ENCODE measurements around the gene MRGPRF.
A peak's percentile ranks its signal among the peaks of the same experiment; 100 is the strongest.
"Not testable (repeated sequence)": the region's sequence is repeated elsewhere in the genome, so short reads cannot be mapped to it uniquely, and the experiment has no call there.

The MRGPRF gene

GRCh38 chr11:69002570-69003231, 10.3 kb downstream of the MRGPRF start:
- DNase-seq (ENCODE audit: low spot score), result no peak

DNA sequence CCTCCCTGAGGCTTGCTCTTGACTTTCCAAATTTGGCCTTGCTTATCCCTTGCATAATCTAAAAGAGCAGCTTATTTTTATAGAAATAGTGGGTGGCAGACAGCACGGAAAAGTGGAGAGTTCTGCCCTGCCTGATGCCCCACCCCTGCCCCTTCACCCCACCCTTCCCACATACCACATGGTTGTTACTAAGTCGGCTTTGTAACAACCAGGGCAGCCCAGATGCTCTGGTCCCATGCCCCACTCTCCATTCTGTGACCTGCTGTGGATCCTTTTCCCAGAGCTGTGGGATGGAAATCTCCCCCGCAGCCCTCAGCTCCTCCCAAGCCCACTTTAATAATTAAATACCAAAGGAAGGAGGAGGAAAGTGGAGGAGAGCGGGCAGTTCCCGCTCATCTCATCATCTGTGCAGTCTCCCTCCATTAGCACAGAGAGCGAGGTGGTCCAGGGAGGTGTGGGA, 10.9 kb downstream of the MRGPRF start:
- DNase-seq (ENCODE audit: low spot score), result peak; percentile 47

- no peak for DNase-seq (ENCODE audit: low spot score)
These were observed 11.6 kb downstream of the MRGPRF start for GRCh38 chr11:69001243-69002081.

DNA sequence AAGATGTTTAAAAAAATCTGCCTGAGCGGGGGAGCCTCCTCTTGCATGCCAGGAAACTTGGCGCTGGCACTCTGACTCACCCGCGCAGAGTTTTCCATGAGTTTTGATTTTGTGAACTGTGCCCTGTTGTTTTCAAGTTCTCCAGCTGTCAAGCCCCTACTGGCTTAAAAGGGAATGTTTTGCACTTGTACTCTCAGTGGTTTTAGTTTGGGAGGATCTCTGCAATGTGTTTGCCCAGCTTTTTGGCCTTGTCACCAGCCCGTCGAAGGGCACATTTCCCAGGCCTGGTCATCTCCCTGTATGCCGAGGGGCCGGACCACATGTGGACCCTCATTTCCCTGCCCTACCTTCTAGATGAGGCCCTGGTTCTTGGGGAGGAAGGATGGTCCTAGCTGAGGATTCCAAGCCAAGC, 12.2 kb downstream of the MRGPRF start:
- peak; percentile 60 for DNase-seq (ENCODE audit: low spot score)

DNA sequence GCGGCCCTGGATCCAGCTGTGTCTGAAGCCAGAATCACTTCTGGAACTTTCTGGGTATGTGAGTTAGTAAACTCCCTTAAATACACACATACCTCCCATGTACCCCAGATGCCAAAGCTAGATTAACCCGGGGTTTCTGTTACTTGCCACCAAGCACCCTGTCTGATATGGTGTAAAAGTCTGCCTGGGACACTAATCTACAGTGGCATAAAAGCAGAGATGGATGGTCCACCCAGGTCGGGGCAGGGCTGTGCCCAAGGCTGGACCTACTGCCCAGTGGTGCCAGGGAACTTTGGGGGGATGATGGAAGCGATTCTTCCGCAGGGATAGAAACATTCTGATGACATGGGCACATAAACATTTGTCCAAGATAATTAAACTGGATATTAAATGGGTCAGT, 12.7 kb downstream of the MRGPRF start:
- DNase-seq (ENCODE audit: low spot score), result no peak

DNA sequence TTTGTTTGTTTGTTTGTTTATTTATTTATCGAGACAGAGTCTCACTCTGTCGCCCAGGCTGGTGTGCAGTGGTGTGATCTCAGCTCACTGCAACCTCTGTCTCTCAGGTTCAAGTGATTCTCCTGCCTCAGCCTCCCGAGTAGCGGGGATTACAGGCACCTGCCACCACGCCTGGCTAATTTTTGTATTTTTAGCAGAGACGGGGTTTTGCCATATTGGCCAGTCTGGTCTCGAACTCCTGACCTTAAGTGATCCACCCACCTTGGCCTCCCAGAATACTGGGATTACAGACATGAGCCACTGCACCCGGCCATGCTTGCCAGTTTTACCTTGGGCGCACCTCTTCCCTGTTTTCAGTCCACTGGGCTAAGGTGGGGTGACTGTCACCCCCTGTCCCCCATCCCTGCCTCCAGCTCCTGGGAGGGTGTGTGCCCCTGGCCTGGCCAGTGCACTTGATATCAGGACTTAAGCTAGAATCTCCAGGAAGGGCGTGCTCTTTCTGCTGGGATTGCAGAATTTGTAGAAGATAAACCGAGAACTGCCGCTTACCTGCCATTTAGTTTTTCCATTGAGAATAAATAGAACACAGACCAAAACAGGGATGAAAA, 13.2 kb downstream of the MRGPRF start:
- DNase-seq (ENCODE audit: low spot score), result not testable (repeated sequence)

DNA sequence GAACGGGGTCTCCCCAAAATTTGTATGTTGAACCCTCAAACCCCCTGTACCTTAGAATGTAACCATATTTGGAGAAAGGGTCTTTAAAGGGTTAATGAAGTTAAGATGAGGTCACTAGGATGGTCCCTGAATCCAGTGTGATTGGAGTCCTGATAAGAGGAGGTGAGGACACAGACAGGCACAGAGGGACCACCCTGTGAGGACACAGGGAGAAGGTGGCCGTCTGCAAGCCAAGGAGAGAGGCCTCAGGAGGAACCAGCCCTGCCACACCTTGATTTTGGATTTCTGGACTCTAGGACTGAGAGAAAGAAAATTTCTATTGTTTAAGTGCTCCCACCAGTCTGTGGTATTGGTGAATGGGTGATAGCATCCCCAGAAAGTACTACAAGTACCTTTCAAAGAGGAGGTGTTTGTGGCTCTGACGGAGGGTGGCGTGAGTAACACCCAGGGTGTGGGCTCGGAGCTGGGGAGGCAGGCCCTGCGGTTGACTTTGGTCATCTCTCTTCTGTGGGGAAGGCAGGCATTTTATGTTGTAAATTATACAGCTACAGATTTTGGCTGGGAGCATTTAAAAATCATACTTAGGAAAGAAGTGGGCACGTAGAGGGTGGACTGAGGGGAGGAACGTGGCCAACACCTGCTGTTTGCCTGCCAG, 13.8 kb downstream of the MRGPRF start:
- no peak for DNase-seq (ENCODE audit: low spot score)

DNA sequence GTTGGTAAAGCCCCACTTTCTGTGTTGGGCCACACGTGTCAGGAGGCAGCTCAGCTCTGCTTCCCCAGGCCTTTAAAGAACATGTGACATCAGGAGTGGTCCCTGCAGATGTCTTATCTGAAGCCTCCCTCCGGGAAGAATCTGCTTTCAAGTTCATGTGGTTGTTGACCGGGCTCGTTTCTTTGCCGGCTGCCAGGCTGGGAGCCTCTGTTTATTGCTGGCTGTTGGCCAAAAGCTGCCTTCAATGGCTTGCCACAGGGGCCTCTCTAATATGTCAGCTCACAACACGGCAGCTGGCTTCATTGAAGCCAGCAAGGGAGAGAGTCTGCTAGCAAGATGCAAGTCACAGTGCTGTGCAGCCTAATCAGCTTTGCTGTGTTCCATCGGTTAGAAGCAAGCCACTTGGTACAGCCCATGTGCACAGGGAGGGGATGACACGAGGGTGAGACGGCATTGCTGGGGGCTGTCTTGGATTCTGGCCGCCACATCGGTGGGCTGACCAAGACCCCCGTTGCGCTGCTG, 14.6 kb downstream of the MRGPRF start:
- no peak for DNase-seq (ENCODE audit: low spot score)

- no peak for DNase-seq (ENCODE audit: low spot score)
These were observed 15.1 kb downstream of the MRGPRF start for GRCh38 chr11:68997995-68998348.

DNA sequence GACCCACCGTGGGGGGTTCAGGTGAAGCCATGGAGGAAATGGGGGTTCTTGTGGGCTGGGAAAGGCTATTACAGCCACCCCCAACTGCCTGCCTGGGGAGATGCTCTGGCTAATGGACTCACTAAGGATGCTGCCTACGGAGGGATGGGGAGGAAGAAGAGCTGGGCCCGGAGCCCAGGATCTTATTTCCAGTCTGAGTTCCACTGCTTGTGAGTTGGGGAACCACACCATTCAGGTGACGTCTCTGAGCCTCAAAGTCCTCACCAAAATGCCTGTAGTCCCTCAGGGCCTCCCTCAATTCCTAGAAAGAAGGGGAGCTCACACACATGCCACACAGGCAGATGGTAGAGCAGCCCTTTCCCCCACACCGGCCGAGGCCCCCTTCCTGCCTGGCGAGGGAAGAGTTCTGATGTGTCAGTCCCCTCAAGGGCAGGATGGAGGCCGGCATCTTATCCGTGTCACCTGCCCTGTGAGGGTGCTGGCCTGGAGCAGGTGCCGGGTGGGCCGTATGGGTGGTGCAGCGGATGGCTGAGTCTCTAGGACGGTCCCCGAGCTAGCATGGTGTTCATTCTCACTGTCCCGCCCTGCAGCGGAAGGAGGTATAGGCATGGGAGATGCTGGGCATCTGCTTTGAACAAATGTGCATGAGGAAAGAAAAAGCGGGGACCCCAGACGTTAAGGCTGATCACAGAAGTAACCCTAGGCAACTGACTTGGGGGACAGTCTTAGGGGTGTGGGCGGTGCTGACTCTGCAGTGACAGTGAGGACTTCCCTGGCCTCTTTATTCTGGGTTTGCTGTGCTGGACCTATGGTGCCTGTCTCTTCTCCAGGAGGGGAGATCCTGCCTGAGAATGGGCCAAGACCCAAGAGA, 15.7 kb downstream of the MRGPRF start:
- no peak for DNase-seq (ENCODE audit: low spot score)

DNA sequence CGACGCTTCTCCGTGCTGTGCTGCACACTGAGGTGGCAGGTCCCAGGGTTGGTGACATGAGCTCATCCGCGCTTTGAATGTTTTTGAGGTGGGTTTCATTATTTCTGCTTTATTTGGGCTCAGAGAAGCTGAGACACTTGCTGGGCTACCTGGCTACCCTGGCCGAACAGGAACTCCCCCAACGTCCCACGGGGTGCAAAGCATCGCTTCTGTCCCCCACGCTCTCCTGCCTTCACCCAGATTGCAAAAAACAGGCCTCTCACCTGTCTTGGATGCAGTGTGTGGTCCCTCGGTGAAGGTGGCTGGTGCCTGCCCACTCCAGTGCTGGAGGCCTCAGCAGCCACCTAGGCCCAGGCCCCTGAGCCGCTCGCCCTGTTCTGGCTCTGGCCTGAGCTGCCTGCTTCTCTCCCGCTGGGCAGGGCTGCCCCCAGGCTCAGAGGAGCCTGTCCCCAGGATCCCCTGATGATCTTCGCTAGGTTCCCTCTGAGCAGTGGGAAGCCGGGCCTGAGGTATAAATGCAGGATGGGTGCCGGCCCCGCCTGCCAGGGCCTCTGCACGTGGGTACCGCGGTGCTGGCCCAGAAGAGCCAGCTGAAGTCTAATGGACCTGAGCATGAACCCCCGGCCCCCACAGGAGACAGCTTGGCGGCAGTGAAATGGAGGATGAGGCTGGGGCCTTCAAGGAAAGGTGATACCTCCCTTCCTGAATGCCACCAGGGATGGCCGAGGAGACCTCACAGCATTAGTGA, 16.5 kb downstream of the MRGPRF start:
- DNase-seq (ENCODE audit: low spot score), result no peak

GRCh38 chr11:68994894-68995285, 18.2 kb downstream of the MRGPRF start:
- no peak for DNase-seq (ENCODE audit: low spot score)

DNA sequence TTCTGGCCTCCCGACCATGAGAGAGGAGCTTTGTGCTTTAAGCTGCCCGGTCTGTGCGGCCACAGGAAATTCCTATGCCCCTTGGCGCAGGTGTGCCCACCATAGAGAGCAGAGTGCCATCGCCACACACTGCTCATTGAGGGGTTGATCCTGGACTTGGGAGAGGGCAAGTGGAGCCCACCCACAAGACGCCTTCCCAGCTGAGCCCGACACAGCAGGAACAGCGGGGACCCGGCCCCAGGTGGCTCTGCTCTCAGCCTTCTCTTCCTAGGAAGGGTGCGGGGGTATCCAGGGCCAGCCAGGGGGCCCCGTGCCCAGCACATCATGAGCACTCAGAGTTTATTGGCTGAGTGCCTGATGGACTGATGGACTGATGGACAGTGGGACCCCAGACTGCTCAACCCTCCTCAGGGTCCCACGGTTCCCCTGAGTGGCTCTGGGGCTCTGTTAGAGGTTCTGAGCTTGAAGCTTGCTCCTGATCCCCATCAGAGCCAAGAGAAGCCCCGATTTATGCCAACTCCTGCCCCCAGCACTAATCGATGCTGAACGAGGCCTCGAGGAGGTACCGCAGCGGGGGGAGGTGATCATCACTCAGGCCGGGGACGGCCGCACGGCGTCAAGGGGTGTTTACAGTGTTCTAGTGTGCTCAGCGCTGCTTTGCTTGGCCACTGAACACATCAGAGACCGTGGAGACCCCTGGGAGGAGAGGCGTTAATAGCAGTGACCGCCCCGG, 18.7 kb downstream of the MRGPRF start:
- no peak for DNase-seq (ENCODE audit: low spot score)

DNA sequence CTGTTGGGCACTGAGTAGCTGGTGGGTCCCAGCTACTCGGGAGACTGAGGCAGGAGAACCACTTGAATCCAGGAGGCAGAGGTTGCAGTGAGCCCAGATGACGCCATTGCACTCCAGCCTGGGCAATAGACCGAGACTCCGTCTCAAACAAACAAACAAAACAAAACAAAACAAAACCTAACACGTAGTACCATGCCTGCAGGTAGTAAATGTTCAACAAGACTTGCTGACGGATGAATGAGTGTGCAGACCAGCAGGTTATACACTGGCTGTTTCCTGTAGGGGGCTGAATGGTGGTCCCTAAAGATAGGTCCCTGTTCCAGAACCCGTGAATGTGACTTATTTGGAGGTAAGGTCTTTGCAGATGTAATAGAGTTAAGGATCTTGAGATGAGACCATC, 19.5 kb downstream of the MRGPRF start:
- no peak for DNase-seq (ENCODE audit: low spot score)

DNA sequence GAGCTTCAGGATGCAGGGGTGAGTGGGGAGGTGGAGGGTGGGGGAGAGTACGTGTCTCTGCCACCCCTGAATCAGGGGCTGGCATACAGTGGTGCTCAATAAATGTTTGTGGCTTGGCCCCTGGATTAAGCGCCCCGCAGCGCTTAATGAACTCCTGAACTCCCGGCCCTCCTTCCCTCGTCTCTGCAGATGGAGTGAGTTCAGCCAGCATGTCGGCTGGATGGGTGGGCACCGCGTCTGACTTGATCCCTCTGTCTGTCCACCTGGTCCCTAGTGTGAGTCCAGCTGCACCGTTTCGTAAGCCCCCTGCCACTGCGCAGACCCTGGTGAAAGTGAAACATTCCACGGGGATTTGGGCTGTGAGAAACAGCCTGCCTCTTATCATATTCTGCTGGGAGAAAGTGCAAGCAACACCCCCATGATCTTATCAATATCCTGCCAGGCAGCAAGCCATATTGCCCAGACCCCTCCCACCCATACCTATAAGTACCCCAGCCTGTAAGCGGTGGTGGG, 20.2 kb downstream of the MRGPRF start:
- no peak for DNase-seq (ENCODE audit: low spot score)

- no peak for DNase-seq (ENCODE audit: low spot score)
These were observed 21.9 kb downstream of the MRGPRF start for GRCh38 chr11:68990995-68991780.

GRCh38 chr11:68989936-68990606, 23.0 kb downstream of the MRGPRF start:
- DNase-seq (ENCODE audit: low spot score), result no peak

- DNase-seq (ENCODE audit: low spot score), result no peak
These were observed 24.6 kb downstream of the MRGPRF start for GRCh38 chr11:68988491-68988890.
